Chondrocyte (in vitro differentiated cells): Measurements from ENCODE around the gene CDH22. TPM values are rescaled to one million over a fixed set of nuclear protein-coding genes. Genes with fewer than 3 reads are reported as not detected.

Source experiments
- DNase-seq: peaks from one replicate; pipeline ENCODE4 v3.0.0; 2021; ENCODE audit warnings: mixed read lengths, low spot score
- H3K27ac Mint-ChIP-seq: one replicate; pipeline ENCODE4 v1.8.0; 2021; ENCODE audit warnings: mild to moderate bottlenecking, moderate library complexity, mixed read lengths; ENCODE audit not compliant: unreplicated experiment
- H3K27me3 Mint-ChIP-seq: 2 replicates; pipeline ENCODE4 v1.8.0; 2021; ENCODE audit warnings: low read depth, mixed read lengths
- H3K36me3 Mint-ChIP-seq: 2 replicates; pipeline ENCODE4 v1.8.0; 2021; ENCODE audit warnings: low read depth, mixed read lengths
- H3K4me1 Mint-ChIP-seq: 2 replicates; pipeline ENCODE4 v1.8.0; 2021; ENCODE audit warnings: low read depth, mild to moderate bottlenecking, mixed read lengths
- H3K4me3 Mint-ChIP-seq: one replicate; pipeline ENCODE4 v1.8.0; 2021; ENCODE audit warnings: mild to moderate bottlenecking, moderate library complexity, mixed read lengths; ENCODE audit not compliant: unreplicated experiment
- H3K9me3 Mint-ChIP-seq: 2 replicates; pipeline ENCODE4 v1.8.0; 2021; ENCODE audit warnings: low read depth, mixed read lengths
- CTCF ChIP-seq: fragments of 200-600 bp; sonication (generic); IDR thresholded peaks from 2 replicates; pipeline ENCODE4 v1.5.0; 2021; ENCODE audit warnings: antibody characterized with exemption, mild to moderate bottlenecking, moderate library complexity
- total RNA-seq: library from RNA; stranded (reverse); gene quantifications from 3 replicates; pipeline ENCODE4 v1.2.1, GENCODE V29; 2021

CDH22 gene
- total RNA-seq, 1 donor from 2014 or later, result not detected

- Mint-ChIP-seq H3K27ac (no peak overlapping the region), H3K27me3 (peaks cover 63% of the 10 kb centered on the region), H3K36me3 (no peaks in the 10 kb centered on the region)
These were observed 30.7 kb downstream of the CDH22 start for GRCh38 chr20:46277602-46278001.

DNA sequence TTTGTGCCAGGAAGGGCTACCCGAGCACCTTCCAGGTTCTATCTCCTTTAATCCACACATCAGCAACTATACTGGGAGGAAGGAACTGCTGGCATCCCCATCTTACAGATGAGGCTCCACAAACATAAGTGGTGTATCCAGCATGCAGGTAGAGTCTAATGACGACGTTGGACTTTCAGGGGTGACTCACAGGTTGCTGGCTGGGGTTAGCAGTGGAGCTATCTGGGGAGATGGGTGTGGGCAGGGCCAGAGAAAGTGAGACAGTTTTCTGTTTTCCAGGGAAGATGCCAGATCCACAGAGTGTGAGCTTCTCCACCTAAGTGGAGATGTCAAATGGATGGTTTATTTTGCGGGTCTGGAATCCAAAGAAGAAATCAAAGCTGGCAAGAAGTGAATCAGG, 31.8 kb downstream of the CDH22 start:
- peaks cover 2% of the 10 kb centered on the region for H3K36me3 Mint-ChIP-seq
- peaks cover 6% of the 10 kb centered on the region for H3K9me3 Mint-ChIP-seq
- no peaks in the 10 kb centered on the region for H3K4me1 Mint-ChIP-seq
- peaks cover 67% of the 10 kb centered on the region for H3K27me3 Mint-ChIP-seq
- TF ChIP-seq CTCF, result no peak
- no peak overlapping the region for H3K27ac Mint-ChIP-seq
- DNase-seq, result no peak
- no peak overlapping the region for H3K4me3 Mint-ChIP-seq

More at GRCh38 chr20:46277602-46278001, 30.7 kb downstream of the CDH22 start:
- DNase-seq, result no peak
- no peaks in the 10 kb centered on the region for H3K9me3 Mint-ChIP-seq
- no peak for TF ChIP-seq CTCF
- no peak overlapping the region for H3K4me3 Mint-ChIP-seq
- no peaks in the 10 kb centered on the region for H3K4me1 Mint-ChIP-seq

- TF ChIP-seq CTCF, result no peak
- H3K4me1 Mint-ChIP-seq, result no peaks in the 10 kb centered on the region
- H3K27ac Mint-ChIP-seq, result no peak overlapping the region
- DNase-seq, result no peak
- H3K9me3 Mint-ChIP-seq, result peaks cover 6% of the 10 kb centered on the region
- peaks cover 2% of the 10 kb centered on the region for H3K36me3 Mint-ChIP-seq
- no peak overlapping the region for H3K4me3 Mint-ChIP-seq
- peaks cover 63% of the 10 kb centered on the region for H3K27me3 Mint-ChIP-seq
These were observed 33.2 kb downstream of the CDH22 start for GRCh38 chr20:46275091-46275490.

DNA sequence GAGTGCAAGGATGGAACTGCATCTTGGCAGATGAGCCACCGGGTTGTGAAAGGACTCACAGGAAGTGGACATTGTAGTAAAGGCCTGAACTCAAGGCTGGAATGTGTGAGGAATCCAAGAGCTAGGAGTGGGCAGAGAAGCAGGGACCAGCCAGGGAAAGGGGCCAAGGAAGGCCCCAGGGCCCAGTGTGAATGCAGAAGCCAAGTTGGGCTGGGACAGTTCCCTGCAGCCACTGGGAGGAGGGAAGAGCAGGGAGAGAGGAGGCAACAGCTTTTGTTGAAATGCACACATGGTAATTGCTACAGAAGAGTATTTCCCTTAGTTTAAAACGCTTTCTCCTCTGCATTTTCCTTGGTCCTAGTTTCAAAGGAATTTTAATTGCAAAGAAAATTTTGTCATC, 34.6 kb downstream of the CDH22 start:
- no peak overlapping the region for H3K27ac Mint-ChIP-seq
- H3K27me3 Mint-ChIP-seq, result peaks cover 68% of the 10 kb centered on the region
- no peak for DNase-seq
- peaks cover 2% of the 10 kb centered on the region for H3K36me3 Mint-ChIP-seq
- H3K4me3 Mint-ChIP-seq, result no peak overlapping the region
- no peak for TF ChIP-seq CTCF
- no peaks in the 10 kb centered on the region for H3K4me1 Mint-ChIP-seq
- peaks cover 6% of the 10 kb centered on the region for H3K9me3 Mint-ChIP-seq

DNA sequence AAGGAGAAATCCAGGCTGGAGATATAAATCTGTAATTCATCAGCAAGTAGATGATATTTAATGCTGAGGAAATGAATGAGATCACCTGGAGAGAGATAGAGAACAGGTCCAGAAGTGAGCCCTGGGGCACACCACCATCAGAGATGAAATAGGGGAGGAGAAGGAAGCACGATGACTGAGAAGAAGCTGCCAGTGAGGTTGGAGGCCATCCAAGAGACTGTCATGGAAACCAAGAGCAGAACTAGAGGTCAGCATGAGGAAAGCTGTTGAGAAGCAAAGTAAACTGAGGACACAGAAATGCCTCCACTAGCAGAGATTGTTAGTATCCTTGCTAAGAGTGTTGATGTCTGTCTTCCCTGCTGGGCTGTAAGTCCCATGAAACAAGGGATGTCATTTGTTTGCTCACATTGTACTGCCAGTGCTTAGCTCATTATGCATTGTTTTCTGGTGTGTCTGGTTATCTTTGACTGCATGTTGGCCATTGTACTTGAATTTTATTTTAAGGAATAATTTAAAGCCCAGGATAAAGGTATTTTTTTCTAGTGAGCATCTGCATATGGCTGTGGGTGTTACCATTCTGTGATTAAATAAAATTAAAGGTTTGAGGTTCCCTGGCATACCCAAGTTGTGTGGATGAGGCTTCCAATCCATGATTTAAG, 35.8 kb downstream of the CDH22 start:
- TF ChIP-seq CTCF, result no peak
- Mint-ChIP-seq H3K27me3 (peaks cover 64% of the 10 kb centered on the region), H3K9me3 (peaks cover 6% of the 10 kb centered on the region), H3K36me3 (peaks cover 2% of the 10 kb centered on the region), H3K4me1 (no peaks in the 10 kb centered on the region), H3K27ac (no peak overlapping the region), H3K4me3 (no peak overlapping the region)
- DNase-seq, result no peak
